ENCODE measurements around the gene FAM227B.
"Not testable (repeated sequence)": the region's sequence is repeated elsewhere in the genome, so short reads cannot be mapped to it uniquely, and the experiment has no call there.

FAM227B gene

DNA sequence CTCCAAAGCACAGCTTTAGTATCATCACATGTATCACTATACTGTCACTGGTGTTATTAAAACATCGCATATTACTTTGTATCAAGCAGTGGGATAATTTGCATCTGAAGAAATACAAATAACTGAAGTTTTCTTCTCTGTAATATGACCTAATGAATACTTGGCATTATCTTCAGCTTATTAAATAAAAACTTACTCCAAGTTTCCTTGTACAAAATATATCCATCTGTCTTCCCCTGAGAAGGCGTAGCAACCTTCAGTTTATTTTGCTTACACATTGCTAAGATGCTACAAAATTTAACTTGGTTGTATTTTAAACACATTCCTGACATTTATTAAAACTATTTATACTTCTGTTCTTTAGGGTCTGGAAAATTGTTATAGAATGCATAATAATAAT lies 183.9 kb downstream of the FAM227B start:
- no peak for DNase-seq (ENCODE audit: low spot score)

DNA sequence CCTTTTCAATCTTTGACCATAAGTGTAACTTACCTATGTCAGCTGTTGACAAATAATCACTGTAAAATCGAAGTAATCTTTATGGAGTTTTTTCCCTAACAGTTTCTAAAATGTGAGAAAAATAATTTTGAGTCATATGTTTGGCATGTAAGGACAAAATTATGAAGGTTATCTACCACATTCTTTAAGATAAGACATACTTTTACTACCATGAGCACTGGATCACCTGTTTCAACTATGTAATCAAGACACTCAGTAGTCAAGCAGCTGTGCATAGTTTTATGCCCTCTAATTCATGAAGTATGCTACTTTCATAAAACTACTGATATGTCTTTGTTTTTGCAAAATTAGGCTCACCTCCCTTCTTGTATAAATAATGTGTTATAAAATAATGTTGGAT lies 185.4 kb downstream of the FAM227B start:
- no peak for DNase-seq (ENCODE audit: low spot score)

DNA sequence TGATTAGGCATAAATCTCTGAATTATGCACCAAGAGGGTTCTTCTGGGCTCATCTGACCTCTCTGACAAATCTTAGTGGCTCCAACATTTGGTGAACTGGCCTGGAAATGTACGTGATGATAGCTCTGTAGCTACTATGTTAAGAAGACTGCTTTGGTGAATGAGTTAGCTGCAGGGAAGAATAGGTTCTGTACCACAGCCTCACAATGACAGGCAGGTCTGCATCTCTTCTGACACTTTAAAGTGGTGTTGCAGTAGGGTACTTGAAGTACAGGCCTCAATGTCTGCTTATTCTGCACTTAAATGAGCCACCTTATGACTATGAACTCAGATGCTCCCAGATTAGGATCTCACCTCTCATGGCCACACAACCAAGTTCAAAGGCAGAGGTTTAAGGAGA lies 190.6 kb downstream of the FAM227B start:
- DNase-seq (ENCODE audit: low spot score): no peak

DNA sequence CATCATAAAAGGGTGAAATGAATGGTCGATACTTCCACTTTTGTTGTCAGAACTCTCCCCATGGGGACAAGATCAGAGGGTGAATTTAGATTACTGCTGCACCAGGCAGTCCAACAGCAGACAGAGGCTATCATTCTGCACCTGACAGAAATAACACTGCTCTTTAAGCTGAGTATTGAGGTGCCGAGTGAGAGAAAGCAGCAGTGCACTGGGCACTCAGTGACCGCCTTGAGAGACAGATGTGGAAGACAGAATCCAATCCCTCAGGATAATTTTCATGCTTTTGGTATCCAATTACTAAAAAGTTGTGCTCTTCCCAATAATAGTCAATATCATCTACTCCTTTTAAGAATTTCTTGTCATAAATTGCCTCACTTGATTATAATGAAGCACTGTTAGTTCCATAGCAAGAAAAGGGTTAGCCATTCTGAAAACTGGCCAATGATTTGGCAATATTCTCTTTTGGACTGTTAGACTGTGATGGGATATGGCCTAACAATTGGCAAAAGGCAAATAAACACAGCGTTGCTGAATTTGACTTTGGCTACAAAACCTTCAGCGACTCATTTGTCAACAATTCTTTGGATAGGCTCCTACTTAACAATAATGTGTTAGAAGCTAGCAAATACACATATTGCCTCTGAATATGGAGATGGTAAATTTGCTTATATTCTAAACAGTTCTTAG lies 192.1 kb downstream of the FAM227B start:
- no peak for DNase-seq (ENCODE audit: low spot score)

DNA sequence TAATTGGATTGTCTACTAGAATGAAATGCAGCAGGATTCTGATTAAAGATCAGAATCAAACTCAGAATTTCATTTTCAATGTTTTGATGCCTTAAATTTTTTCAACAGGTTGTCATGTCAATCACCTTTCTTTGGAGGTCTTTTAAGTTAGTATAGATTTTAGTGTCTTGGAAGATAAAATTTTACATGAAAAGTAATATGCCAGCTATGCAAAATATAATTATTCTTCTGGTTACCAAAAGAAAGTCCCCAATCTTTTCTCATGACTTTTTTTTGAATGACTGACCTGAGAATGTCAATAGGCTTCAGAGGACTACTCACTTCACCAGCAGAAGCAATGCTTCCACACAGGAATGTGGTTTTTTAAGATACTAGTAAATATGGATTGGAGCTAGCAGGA lies 193.2 kb downstream of the FAM227B start:
- no peak for DNase-seq (ENCODE audit: low spot score)

DNA sequence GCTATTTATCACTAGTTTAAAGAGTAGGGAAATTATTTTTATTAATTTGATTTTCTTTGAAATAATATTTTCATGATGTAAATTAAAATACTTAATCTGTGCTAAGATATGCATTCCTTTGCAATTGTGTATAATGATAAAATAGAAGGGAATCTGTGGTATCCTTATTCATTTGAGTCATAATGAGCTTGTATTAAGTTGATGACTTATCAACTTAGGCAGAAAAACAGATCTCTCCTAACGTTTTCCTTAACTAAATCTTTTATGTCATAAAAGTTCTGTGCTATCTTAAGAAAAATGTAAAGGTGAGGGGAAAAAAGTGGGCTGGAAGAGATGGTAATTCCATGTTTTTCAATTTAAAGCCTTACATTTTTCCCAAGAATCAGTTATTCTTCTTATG lies 195.7 kb downstream of the FAM227B start:
- DNase-seq (ENCODE audit: low spot score): no peak

DNA sequence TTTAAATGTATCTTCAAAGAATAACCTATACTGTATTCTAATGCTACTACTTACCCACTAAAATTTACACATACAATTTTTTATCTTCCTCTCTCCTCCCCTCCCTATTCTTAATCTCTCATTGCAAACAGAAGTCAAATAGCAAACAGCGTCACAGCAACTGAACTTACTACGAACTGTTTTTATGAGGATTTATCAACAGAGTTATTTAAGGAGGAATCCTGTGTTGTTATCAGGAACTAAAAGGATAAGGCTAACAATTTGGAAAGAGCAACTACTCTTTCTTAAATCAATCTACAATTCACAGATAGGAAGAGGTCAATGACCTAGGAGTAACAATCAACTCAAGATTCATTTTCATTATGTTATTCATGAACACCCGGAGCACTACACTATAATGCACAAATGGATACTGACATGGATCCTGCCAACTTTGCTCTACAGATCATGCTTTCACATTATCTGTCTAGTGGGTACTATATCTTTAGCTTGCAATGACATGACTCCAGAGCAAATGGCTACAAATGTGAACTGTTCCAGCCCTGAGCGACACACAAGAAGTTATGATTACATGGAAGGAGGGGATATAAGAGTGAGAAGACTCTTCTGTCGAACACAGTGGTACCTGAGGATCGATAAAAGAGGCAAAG lies 196.6 kb downstream of the FAM227B start:
- no peak for DNase-seq (ENCODE audit: low spot score)

DNA sequence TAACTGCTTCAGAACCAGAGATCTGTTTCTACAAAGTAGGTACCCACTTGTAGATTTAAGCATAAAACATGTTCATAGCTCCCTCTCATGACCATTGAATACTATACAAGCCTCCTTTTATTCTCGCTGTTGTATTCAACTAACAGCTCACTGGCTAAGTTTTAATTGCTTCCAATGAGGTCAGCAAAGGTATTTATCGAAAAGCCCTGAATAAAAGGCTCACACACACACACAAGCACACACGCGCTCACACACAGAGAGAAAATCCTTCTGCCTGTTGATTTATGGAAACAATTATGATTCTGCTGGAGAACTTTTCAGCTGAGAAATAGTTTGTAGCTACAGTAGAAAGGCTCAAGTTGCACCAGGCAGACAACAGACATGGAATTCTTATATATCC lies 197.6 kb downstream of the FAM227B start, which contains the start of gene FGF7:
Gene FGF7 (plus strand): TSS at position 222 of the 400 bp plus-strand sequence. CDS start 1,056 bp downstream, outside the sequence.
- no peak for DNase-seq (ENCODE audit: low spot score)

DNA sequence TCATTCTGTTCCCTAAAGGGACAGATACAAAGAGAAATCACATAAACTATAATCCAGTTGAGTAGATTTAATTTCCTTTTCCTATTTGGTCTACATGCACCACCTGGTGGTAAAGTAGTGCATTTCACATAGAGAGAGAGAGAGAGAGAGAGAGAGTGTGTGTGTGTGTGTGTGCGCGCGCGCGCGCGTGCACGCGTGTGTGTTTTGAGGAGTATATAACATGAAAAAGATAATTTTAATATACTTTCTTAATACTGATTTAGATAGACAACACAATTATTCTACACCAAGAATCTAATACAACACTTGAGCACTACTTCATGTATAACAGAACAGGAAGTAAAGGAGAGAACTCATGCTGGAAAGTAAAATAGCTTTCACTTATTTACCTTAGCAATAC lies 198.6 kb downstream of the FAM227B start:
- DNase-seq (ENCODE audit: low spot score): peak; percentile 68

DNA sequence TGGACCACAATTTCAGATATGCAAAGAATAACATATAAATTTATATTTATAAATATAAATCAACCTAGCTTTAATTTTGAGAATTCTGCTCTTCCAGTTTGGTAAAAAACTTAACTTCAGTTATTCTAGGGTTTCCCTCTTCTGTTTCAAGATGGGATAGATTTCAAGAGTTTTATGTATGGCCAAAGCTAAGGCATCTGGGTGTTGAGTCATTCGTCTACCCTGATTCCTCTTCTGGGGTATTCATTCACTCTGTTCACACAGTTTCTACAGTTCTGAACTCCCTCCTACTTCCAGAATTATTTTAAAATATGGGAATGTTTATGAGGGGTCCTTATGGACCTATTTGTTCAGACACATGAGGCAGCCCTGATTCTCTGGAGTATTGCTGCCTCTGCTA lies 201.8 kb downstream of the FAM227B start:
- no peak for DNase-seq (ENCODE audit: low spot score)

DNA sequence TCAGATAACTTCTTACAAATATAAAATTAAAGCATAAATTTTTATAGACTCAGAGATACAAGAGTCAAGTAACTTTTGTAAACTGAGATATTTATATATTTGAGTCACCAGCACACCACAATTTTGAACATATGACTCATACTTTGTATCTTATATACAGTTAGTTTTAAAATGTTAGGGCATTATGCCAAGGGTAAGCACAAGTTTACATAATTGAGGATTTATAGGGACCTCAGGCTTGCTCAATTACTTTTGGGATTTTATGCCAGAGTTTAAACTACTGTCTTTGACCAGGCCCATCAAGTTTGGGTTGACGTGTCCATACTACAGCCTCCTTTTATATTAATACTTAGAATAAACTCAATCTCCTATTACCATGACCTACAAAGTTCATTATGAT lies 205.0 kb downstream of the FAM227B start:
- DNase-seq (ENCODE audit: low spot score): peak; percentile 52

DNA sequence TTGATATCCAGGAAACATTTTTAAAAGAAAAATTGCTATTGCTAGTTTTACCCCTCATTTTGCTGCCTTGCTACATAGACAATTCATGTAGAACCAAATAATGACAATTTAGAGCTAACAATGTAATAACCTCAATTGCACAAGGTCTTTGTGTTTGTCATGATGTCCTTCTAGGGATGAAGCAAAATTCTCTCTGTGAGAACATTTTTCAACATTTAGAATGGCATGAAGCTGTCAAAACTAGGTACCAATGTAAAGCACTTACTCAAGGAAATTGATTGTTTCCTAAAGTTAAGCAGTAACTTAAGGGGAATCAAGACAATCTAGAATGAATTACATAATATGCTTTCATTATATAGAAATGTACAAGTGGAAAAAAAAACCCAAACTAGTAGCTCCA lies 205.5 kb downstream of the FAM227B start:
- no peak for DNase-seq (ENCODE audit: low spot score)

DNA sequence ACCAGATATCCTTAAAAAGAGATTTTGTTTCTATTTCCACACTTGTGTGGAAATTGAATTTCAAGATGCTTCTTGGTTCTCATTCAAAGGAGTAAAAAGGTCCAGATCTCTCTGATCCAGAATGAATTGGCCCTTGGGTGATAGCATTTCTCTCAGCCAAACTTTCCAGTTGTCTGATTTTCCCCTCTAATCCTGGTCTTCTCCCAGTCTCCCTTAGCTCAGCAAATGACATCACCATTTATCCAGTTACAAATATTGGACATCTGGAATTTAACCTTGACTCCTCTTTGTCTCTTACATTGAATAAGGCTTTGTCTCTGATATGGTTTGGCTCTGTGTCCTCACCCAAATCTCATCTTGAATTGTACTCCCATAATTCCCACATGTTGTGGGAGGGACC lies 207.8 kb downstream of the FAM227B start:
- DNase-seq (ENCODE audit: low spot score): no peak

DNA sequence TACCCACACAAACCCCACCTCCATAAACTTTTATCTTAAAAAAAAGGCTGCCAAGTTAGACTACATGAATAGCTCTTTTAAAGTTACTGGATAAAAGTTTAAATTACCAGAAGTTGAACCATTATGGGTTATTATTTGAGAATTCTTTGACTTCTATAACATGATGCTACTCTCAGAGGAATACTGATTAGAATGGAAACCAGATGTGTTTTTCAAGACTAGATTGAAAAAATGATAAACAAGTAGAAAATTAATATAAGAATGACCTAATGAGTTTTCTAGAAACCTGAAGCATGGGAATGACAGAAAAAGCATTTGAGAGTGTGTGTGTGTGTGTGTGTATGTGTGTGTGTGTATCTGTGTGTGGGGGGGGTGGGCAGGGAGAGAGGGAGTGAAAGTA lies 210.0 kb downstream of the FAM227B start:
- DNase-seq (ENCODE audit: low spot score): no peak

DNA sequence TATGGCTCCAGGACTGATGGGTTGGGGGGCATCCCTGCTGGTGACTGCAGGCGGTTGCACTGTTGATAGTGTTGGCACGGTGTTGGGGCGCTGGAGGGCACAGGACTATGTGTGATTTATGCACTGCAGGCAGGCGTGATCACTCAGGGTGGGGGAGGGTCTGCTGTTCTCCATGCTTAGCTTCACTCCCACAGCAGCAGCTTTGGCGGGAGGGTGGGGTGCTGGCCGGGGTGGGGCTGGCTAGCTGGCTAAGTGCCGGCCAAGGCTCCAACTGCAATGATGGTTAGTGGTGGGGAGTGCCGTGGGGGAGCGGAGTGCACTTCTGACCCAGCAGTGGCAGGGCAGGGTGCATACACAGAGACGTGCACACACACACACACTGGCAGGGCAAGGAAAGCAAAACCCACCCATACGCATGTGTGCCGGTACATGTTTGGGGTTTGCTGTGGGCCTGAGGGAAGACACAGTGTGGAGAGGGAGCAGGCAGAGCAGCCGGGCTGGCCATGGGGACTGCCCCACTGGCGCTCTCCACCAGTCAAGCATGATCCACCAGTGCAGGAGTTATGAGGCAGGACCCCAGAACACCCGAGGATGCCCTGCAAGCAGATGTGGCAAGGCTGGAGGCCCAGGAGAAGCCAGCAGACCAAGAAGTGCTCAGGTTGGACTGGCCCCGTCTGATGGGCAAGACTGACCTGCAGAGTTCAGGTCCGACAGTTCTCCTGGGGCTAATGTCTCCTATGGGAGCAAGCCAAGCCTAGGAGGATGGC lies 214.1 kb downstream of the FAM227B start:
- no peak for DNase-seq (ENCODE audit: low spot score)

DNA sequence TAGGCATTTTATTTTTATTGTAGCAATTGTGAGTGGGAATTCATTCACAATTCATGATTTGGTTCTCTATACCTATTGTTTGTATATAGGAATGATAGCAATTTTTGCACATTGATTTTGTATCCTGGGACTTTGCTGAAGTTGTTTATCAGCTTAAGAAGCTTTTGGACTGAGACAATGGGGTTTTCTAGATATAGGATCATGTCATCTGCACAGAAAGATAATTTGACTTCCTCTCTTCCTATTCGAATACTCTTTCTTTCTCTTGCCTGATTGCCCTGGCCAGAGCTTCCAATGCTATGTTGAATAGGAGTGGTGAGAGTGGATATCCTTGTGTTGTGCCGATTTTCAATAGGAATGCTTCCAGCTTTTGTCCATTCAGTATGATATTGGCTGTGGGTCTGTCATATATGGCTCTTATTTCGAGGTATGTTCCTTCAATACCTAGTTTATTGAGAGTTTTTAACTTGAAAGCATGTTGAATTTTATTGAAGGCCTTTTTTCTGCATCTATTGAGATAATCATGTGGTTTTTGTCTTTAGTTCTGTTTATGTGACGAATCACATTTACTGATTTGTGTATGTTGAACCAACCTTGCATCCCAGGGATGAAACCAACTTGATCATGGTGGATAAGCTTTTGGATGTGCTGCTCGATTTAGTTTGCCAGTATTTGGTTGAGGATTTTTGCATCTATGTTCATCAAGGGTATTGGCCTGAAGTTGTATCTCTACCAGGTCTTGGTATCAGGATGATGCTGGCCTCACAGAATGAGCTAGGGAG lies 217.9 kb downstream of the FAM227B start:
- not testable (repeated sequence) for DNase-seq (ENCODE audit: low spot score)

DNA sequence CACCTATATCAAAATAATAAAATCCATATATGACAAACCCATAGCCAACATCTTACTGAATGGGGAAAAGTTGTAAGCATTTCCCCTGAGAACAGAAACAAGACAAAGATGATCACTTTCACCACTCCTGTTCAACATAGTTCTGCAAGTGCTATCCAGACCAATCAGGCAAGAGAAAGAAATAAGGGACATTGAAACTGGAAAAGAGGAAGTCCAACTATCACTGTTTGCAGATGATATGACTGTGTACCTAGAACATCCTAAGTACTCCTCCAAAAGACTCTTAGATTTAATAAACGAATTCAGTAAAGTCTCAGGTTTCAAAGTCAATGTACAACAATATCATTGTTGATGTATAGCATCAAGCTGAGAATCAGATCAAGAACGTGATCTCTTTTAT lies 233.1 kb downstream of the FAM227B start:
- DNase-seq (ENCODE audit: low spot score): no peak

DNA sequence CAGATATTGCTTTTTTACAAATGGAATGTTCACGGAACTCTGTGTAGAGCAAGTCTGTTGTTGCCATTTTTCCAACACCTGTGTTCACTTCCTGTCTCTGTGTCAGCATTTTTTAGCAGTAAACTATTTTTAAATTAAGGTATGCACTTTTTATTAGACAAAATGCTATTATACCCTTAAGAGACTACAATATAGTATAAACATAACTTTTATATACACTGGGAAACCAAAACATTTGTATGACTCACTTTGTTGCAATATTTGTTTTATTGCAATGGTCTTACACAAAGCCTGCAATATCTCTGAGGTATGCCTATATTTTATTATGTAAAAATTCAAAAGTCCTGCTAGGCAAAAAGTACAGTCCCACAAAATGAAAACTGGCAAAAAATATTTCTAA lies 237.4 kb downstream of the FAM227B start:
- peak; percentile 23 for DNase-seq (ENCODE audit: low spot score)

DNA sequence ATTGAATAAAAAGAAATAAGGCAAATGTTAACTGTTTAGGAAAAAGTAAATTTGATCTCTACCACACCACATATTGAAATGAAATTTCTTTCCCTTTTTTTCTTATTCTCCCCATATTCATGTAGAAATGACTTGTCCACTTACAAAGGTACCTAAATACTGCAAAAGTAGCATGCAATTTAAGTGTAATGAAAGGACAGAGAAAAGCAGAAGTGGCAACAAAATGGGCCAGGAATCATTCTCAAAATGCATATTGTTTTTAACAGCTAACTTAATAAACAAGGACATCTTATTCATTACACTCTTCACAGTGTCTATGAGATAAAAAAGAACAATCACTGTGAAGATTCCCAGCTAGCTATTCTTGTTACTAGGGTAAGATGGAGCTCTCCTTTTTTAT lies 238.2 kb downstream of the FAM227B start:
- DNase-seq (ENCODE audit: low spot score): no peak

DNA sequence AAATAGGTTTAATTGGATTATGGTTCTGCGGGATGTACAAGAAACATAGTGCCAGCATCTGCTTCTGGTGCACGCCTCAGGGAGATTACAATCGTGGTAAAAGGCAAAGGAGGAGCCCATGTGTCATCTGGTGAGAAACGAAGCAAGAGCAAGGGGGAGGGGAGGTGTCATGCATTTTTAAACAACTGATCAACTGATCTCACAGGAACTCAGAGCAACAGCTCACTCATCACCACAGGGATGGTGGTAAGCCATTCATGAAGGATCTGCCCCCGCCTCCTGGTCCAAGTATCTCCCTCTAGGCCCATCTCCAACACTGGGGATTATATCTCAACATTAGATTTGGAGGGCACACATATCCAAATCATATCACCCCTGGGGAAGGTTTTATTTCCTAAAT lies 239.7 kb downstream of the FAM227B start:
- DNase-seq (ENCODE audit: low spot score): no peak

DNA sequence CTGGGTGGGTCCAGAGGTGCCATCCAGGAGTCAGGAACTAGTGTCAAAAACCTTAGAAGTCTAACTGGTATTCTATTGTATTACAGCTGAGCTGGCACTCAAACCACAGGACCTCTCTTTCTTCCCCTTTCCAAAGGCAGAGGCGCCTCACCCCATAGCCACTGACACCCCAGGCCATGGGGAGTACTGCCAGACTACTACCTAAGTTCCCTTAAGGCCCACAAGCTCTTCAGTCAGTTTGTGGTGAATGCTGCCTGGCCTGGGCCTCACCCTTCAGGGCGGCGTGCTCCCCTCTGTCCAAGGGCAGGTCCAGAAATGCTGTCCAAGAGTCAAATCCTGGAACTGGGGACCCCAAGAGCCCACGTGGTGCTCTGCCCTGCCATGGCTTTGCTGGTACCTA lies 240.6 kb downstream of the FAM227B start:
- no peak for DNase-seq (ENCODE audit: low spot score)

DNA sequence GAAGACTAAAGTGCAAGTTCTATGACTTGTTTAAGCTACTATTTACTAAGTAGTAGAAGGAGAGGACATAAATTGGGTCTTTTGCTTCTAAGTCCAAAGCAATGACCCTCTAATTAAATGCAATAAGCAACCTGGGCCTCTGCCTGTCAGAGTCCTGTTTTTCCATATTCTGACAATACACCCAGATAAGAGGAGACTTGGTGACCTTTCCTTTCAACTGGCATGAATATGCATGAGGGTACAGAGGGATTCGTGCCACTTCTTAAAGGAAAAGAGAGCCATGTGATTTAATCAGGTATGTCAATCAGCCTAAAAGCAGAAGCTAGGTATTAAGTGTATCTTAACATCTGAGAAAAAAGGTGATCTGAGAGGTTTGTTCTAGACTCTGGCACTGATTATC lies 248.3 kb downstream of the FAM227B start:
- DNase-seq (ENCODE audit: low spot score): no peak

Measured in LoVo (cell line).